B cell (primary cell): ENCODE results near the gene BICDL1. TPM values are rescaled to one million over a fixed set of nuclear protein-coding genes. Genes with fewer than 3 reads are reported as not detected.
A peak's percentile ranks its signal among the peaks of the same experiment; 100 is the strongest.

Experiments used
- ATAC-seq: fragments of 200-7000 bp; cut with Tn5 transposase; one replicate; pipeline ENCODE4 v1.10.0; 2021; ENCODE audit warnings: low read depth, mild to moderate bottlenecking, moderate number of reproducible peaks, moderate library complexity
- CTCF ChIA-PET: fragments of 350-600 bp; sonication (Branson Sonifier 250); formaldehyde crosslinking; loops from one replicate; lab custom pipeline; 2021; ENCODE audit warnings: antibody characterized with exemption, inconsistent platforms; lab: Charles Lee
- POLR2A ChIA-PET: fragments of 350-600 bp; sonication (Branson Sonifier 250); formaldehyde crosslinking; loops from one replicate; lab custom pipeline; 2021; ENCODE audit warnings: antibody characterized with exemption; lab: Charles Lee
- DNase-seq: peaks from one replicate; pipeline ENCODE4 v3.0.0; 2013
- H2AFZ ChIP-seq: 2 replicates; pipeline ENCODE4 v1.6.1; 2012; ENCODE audit warnings: mild to moderate bottlenecking, low read depth, low read length; ENCODE audit not compliant: insufficient read depth, poor library complexity, severe bottlenecking
- H3K27ac ChIP-seq, 2 donors: 1 replicate in 1 of 2; 2 replicates in 1 of 2; pipeline ENCODE4 v1.5.1; 2012 to 2013; ENCODE audit warnings: low read length in 2 of 2, mild to moderate bottlenecking in 2 of 2, moderate library complexity in 1 of 2
- H3K27me3 ChIP-seq, 4 experiments: fragments of 200-600 bp in 1 of 4; sonication (generic) in 1 of 4; replicated peaks in 1 of 4; 1 replicate in 2 of 4; 2 replicates in 2 of 4; pipeline versions ENCODE4 v1.6.1 to v1.7.0; 2013 to 2016; ENCODE audit warnings: low read length in 3 of 4, mild to moderate bottlenecking in 2 of 4, mixed read lengths in 1 of 4, moderate library complexity in 1 of 4; ENCODE audit not compliant: insufficient read depth in 4 of 4, control insufficient read depth in 3 of 4; ENCODE audit errors: control extremely low read depth in 1 of 4
- H3K36me3 ChIP-seq, 2 experiments: replicated peaks in 1 of 2; 1 replicate in 1 of 2; 2 replicates in 1 of 2; pipeline versions ENCODE4 v1.6.1 to v1.7.1; 2013; ENCODE audit warnings: low read length in 1 of 2; ENCODE audit not compliant: insufficient read depth in 2 of 2, control insufficient read depth in 1 of 2; ENCODE audit errors: control extremely low read depth in 1 of 2, extremely low read depth in 1 of 2
- H3K4me1 ChIP-seq, 2 donors: fragments of 200-600 bp in 1 of 2; sonication (generic) in 1 of 2; 1 replicate in 1 of 2; 2 replicates in 1 of 2; pipeline versions ENCODE4 v1.5.1 to v1.6.1; 2013 to 2017; ENCODE audit warnings: low read length in 2 of 2; ENCODE audit not compliant: control insufficient read depth in 2 of 2, insufficient read depth in 2 of 2
- H3K4me2 ChIP-seq: replicated peaks from 2 replicates; pipeline ENCODE3; 2012; ENCODE audit warnings: mild to moderate bottlenecking, low read depth, low read length; ENCODE audit not compliant: poor library complexity, severe bottlenecking
- H3K4me3 ChIP-seq, 5 experiments: fragments of 200-600 bp in 1 of 5; sonication (generic) in 1 of 5; 1 replicate in 3 of 5; 2 replicates in 2 of 5; pipeline versions ENCODE4 v1.5.1 to v1.7.0; 2011 to 2016; ENCODE audit warnings: low read length in 4 of 5, mild to moderate bottlenecking in 4 of 5, low read depth in 2 of 5, control low read depth in 1 of 5, moderate library complexity in 1 of 5; ENCODE audit not compliant: insufficient read depth in 1 of 5; ENCODE audit errors: control extremely low read depth in 1 of 5, extremely low read depth in 1 of 5
- H3K79me2 ChIP-seq: fragments of 200-600 bp; sonication (generic); one replicate; pipeline ENCODE4 v1.6.0; 2016; ENCODE audit warnings: low read length; ENCODE audit not compliant: control insufficient read depth, insufficient read depth
- H3K9ac ChIP-seq: fragments of 200-600 bp; sonication (generic); 2 replicates; pipeline ENCODE4 v1.6.1; 2017; ENCODE audit warnings: mild to moderate bottlenecking, low read length, moderate library complexity
- H3K9me3 ChIP-seq, 3 donors: one replicate each; pipeline versions ENCODE4 v1.6.1 to v1.7.1; 2013; ENCODE audit warnings: low read length in 2 of 3; ENCODE audit not compliant: control insufficient read depth in 2 of 3, insufficient read depth in 1 of 3; ENCODE audit errors: control extremely low read depth in 1 of 3
- H4K20me1 ChIP-seq: 2 replicates; pipeline ENCODE4 v1.6.0; 2012; ENCODE audit warnings: mild to moderate bottlenecking, low read length; ENCODE audit not compliant: insufficient read depth, control insufficient read depth, poor library complexity, severe bottlenecking
- H3K27ac Mint-ChIP-seq: one replicate; pipeline ENCODE4 v1.8.0; 2021; ENCODE audit warnings: mixed read lengths
- H3K27me3 Mint-ChIP-seq: one replicate; pipeline ENCODE4 v1.8.0; 2021; ENCODE audit warnings: mixed read lengths
- H3K4me1 Mint-ChIP-seq: one replicate; pipeline ENCODE4 v1.8.0; 2021; ENCODE audit warnings: mixed read lengths
- H3K4me3 Mint-ChIP-seq: one replicate; pipeline ENCODE4 v1.8.0; 2021; ENCODE audit warnings: mixed read lengths
- H3K9me3 Mint-ChIP-seq: one replicate; pipeline ENCODE4 v1.8.0; 2022; ENCODE audit warnings: mixed read lengths; ENCODE audit not compliant: insufficient read depth
- EZH2 ChIP-seq: IDR thresholded peaks from 2 replicates; pipeline ENCODE4 v1.6.1; 2012; ENCODE audit warnings: borderline replicate concordance, low read depth, mild to moderate bottlenecking, moderate library complexity, low read length; ENCODE audit not compliant: insufficient read depth, poor library complexity, severe bottlenecking
- WGBS: methylation state at CpG from one replicate; pipeline ENCODE4 v1.1.5; 2013; ENCODE audit warnings: missing lambda C conversion rate; ENCODE audit not compliant: insufficient coverage; 5-methylcytosine and 5-hydroxymethylcytosine counted together
- intact Hi-C: fragments of 100-400 bp; cut with micrococcal nuclease; formaldehyde crosslinking; loops from one replicate; pipeline ENCODE4 v1.10.0; 2022
- polyA plus RNA-seq: library from polyadenylated mRNA; depleted of rRNA; stranded (reverse); fragments of >200 nt; gene quantifications from 2 replicates; pipeline ENCODE4 v1.2.3, GENCODE V29; 2012
- total RNA-seq, 2 donors: library from RNA; stranded (reverse); fragments of 120-200 nt in 1 of 2; gene quantifications; 1 replicate in 1 of 2; 2 replicates in 1 of 2; pipeline versions ENCODE4 v1.2.3 to v1.2.4, GENCODE V29; 2013 to 2022
- TF ChIP-seq, protein P1 (sequence below): fragments of 200-600 bp; IDR thresholded peaks from one replicate; pipeline ENCODE4 v1.8.0; 2022; ENCODE audit warnings: antibody characterized with exemption, mild to moderate bottlenecking

Gene BICDL1
- total and polyA plus RNA-seq, 2 donors (not counting 1 experiment from before 2014, with no cell fraction given): 15.6 to 41.5 TPM

- Histone ChIP-seq H2AFZ (no peak overlapping the region), H3K36me3 (peaks cover 0 to 4% of the 10 kb centered on the region in 2 experiments), H3K79me2 (peaks cover 62% of the 10 kb centered on the region), H3K4me3 (peak overlapping the region in 1 of 5 experiments; percentile 89), H3K9me3 (peaks cover 0 to 3% (median 0%) of the 10 kb centered on the region in 3 donors), H3K4me2 (peak overlapping the region; percentile 77), H3K27ac (no peak overlapping the region), H3K27me3 (no peaks in the 10 kb centered on the region), H4K20me1 (peaks cover 67% of the 10 kb centered on the region), H3K4me1 (peaks cover 58 to 65% of the 10 kb centered on the region in 2 donors), H3K9ac (peak overlapping the region; percentile 83)
- CTCF ChIA-PET: interaction anchor here (0.9 to 1.0 kb wide), 2 partner anchors 28 to 86 kb away, joined by 3 to 4 read pairs; partner anchors contain the start of gene RPLP0
- no peak for DNase-seq
- Mint-ChIP-seq H3K9me3 (no peaks in the 10 kb centered on the region), H3K27ac (peak overlapping the region; percentile 88), H3K27me3 (no peaks in the 10 kb centered on the region), H3K4me1 (peaks cover 75% of the 10 kb centered on the region), H3K4me3 (peak overlapping the region; percentile 92)
- POLR2A ChIA-PET: no interaction called here
- intact Hi-C loops: loop anchor here (5.0 kb wide), 1 partner anchor 77 kb away; the partner anchor contains the start of gene GCN1
- no peak for ATAC-seq
- WGBS: 47% methylated on average over 3 of the region's 3 CpGs
- TF ChIP-seq, protein P1, sequence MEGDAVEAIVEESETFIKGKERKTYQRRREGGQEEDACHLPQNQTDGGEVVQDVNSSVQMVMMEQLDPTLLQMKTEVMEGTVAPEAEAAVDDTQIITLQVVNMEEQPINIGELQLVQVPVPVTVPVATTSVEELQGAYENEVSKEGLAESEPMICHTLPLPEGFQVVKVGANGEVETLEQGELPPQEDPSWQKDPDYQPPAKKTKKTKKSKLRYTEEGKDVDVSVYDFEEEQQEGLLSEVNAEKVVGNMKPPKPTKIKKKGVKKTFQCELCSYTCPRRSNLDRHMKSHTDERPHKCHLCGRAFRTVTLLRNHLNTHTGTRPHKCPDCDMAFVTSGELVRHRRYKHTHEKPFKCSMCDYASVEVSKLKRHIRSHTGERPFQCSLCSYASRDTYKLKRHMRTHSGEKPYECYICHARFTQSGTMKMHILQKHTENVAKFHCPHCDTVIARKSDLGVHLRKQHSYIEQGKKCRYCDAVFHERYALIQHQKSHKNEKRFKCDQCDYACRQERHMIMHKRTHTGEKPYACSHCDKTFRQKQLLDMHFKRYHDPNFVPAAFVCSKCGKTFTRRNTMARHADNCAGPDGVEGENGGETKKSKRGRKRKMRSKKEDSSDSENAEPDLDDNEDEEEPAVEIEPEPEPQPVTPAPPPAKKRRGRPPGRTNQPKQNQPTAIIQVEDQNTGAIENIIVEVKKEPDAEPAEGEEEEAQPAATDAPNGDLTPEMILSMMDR: no peak
- no peak for TF ChIP-seq EZH2
These were observed 126.0 kb downstream of the BICDL1 start for GRCh38 chr12:120115066-120115465.
